ENCODE results near the gene MT1F. TPM values are rescaled to one million over a fixed set of nuclear protein-coding genes. Genes with fewer than 3 reads are reported as not detected.

Gene MT1F
- total RNA-seq, 1 donor from 2014 or later = 4.2 TPM

- Mint-ChIP-seq H3K4me1 (no peaks in the 10 kb centered on the region), H3K4me3 (no peak overlapping the region), H3K36me3 (ENCODE audit: low read depth) (no peaks in the 10 kb centered on the region), H3K27ac (no peak overlapping the region), H3K9me3 (no peaks in the 10 kb centered on the region), H3K27me3 (peaks cover 5% of the 10 kb centered on the region)
- DNase-seq = no peak
- intact Hi-C loops (cut with micrococcal nuclease) = no loop called here
Observed at GRCh38 chr16:56695246-56695645, 37.5 kb downstream of the MT1F start.

GRCh38 chr16:56697456-56698155 is 39.8 kb downstream of the MT1F start:
- peaks cover 5% of the 10 kb centered on the region for H3K27me3 Mint-ChIP-seq
- peaks cover 9% of the 10 kb centered on the region for H3K4me1 Mint-ChIP-seq
- H3K27ac Mint-ChIP-seq = no peak overlapping the region
- no peaks in the 10 kb centered on the region for H3K9me3 Mint-ChIP-seq
- DNase-seq = no peak
- no peak overlapping the region for H3K4me3 Mint-ChIP-seq
- intact Hi-C loops (cut with micrococcal nuclease) = no loop called here
- no peaks in the 10 kb centered on the region for H3K36me3 Mint-ChIP-seq (ENCODE audit: low read depth)

GRCh38 chr16:56700195-56700594 is 42.4 kb downstream of the MT1F start:
- Mint-ChIP-seq H3K27ac (no peak overlapping the region), H3K36me3 (ENCODE audit: low read depth) (no peaks in the 10 kb centered on the region), H3K9me3 (no peaks in the 10 kb centered on the region), H3K27me3 (peaks cover 5% of the 10 kb centered on the region), H3K4me1 (peaks cover 9% of the 10 kb centered on the region), H3K4me3 (no peak overlapping the region)
- intact Hi-C loops (cut with micrococcal nuclease) = loop anchor here (10.0 kb wide), 1 partner anchor 185 kb away; no protein-coding TSS in a partner anchor
- no peak for DNase-seq

- no peak for DNase-seq
- Mint-ChIP-seq H3K27me3 (peaks cover 5% of the 10 kb centered on the region), H3K27ac (no peak overlapping the region), H3K4me3 (no peak overlapping the region), H3K36me3 (ENCODE audit: low read depth) (no peaks in the 10 kb centered on the region), H3K9me3 (no peaks in the 10 kb centered on the region), H3K4me1 (peaks cover 12% of the 10 kb centered on the region)
- intact Hi-C loops (cut with micrococcal nuclease) = loop anchor here (10.0 kb wide), 1 partner anchor 186 kb away; no protein-coding TSS in a partner anchor
Observed at GRCh38 chr16:56700631-56701030, 42.9 kb downstream of the MT1F start.

GRCh38 chr16:56701534-56701933 is 43.8 kb downstream of the MT1F start:
- H3K9me3 Mint-ChIP-seq = no peaks in the 10 kb centered on the region
- H3K36me3 Mint-ChIP-seq (ENCODE audit: low read depth) = no peaks in the 10 kb centered on the region
- H3K4me1 Mint-ChIP-seq = peaks cover 12% of the 10 kb centered on the region
- DNase-seq = no peak
- H3K4me3 Mint-ChIP-seq = no peak overlapping the region
- H3K27ac Mint-ChIP-seq = no peak overlapping the region
- H3K27me3 Mint-ChIP-seq = peaks cover 5% of the 10 kb centered on the region
- intact Hi-C loops (cut with micrococcal nuclease) = loop anchor here (10.0 kb wide), 1 partner anchor 187 kb away; no protein-coding TSS in a partner anchor

GRCh38 chr16:56702836-56703235 is 45.1 kb downstream of the MT1F start:
- Mint-ChIP-seq H3K27ac (no peak overlapping the region), H3K9me3 (no peaks in the 10 kb centered on the region), H3K4me3 (no peak overlapping the region), H3K36me3 (ENCODE audit: low read depth) (no peaks in the 10 kb centered on the region), H3K27me3 (peaks cover 2% of the 10 kb centered on the region), H3K4me1 (peaks cover 14% of the 10 kb centered on the region)
- DNase-seq = no peak
- intact Hi-C loops (cut with micrococcal nuclease) = loop anchor here (1.0 to 10.0 kb wide), 5 partner anchors 21 to 188 kb away; partner anchors contain the start of gene MT1X

Other genes with a start within 250 kb of the MT1F start
- 50.6 and 52.3 TPM in 2 replicates for gene AMFR, start 232.4 kb upstream of the MT1F start, total RNA-seq
- gene NUDT21, start 206.6 kb upstream of the MT1F start, total RNA-seq = 282 and 297 TPM in 2 replicates
- gene OGFOD1, start 206.4 kb upstream of the MT1F start, total RNA-seq = 87.0 and 89.2 TPM in 2 replicates
- gene BBS2, start 137.9 kb upstream of the MT1F start, total RNA-seq = 8.5 and 10.9 TPM in 2 replicates
- gene MT4, start 92.9 kb upstream of the MT1F start, total RNA-seq = not detected in 2 replicates
- 5.9 and 9.3 TPM in 2 replicates for gene MT3, start 68.4 kb upstream of the MT1F start, total RNA-seq
- 465 TPM in 2 replicates for gene MT2A, start 49.4 kb upstream of the MT1F start, total RNA-seq
- 136 and 152 TPM in 2 replicates for gene MT1E, start 32.2 kb upstream of the MT1F start, total RNA-seq
- gene MT1M, start 25.3 kb upstream of the MT1F start, total RNA-seq = not detected in 2 replicates
- gene MT1A, start 19.3 kb upstream of the MT1F start, total RNA-seq = 1.8 and 2.1 TPM in 2 replicates
- not detected in 2 replicates for gene MT1B, start 6.1 kb upstream of the MT1F start, total RNA-seq
- 24.5 and 32.2 TPM in 2 replicates for gene MT1G, start 10.1 kb downstream of the MT1F start, total RNA-seq
- not detected in 2 replicates for gene MT1H, start 11.9 kb downstream of the MT1F start, total RNA-seq
- gene MT1X, start 24.5 kb downstream of the MT1F start, total RNA-seq = 62.7 and 66.9 TPM in 2 replicates
- 162 and 168 TPM in 2 replicates for gene NUP93, start 72.2 kb downstream of the MT1F start, total RNA-seq
- gene SLC12A3, start 207.2 kb downstream of the MT1F start, total RNA-seq = not detected in 2 replicates